H1 (cell line): ENCODE results near the gene CSRNP3.

ENCODE experiments used
- CTCF ChIP-seq, 3 experiments: IDR thresholded peaks; 1 replicate in 2 of 3; 2 replicates in 1 of 3; pipeline versions ENCODE4 v1.5.1 to v1.6.1; 2011; ENCODE audit warnings: low read length in 3 of 3, mild to moderate bottlenecking in 3 of 3, inconsistent platforms in 2 of 3, low read depth in 1 of 3, moderate library complexity in 1 of 3; ENCODE audit not compliant: insufficient read depth in 1 of 3; ENCODE audit errors: control extremely low read depth in 1 of 3
- FOSL1 ChIP-seq: IDR thresholded peaks from 2 replicates; pipeline ENCODE4 v1.6.1; 2011; ENCODE audit warnings: mild to moderate bottlenecking, low read depth, low read length, moderate library complexity; ENCODE audit not compliant: insufficient read depth

- TF ChIP-seq FOSL1 (no peak), CTCF (IDR thresholded peaks at IDR 0.05; ENCODE audit: control extremely low read depth in 1 of 3, insufficient read depth in 1 of 3, low read depth in 1 of 3, low read length in 3 of 3) (no peak)
Measured at GRCh38 chr2:165639504-165639903, 170.0 kb downstream of the CSRNP3 start.
